Stimulated activated CD8-positive, alpha-beta memory T cell treated with anti-CD3 and anti-CD28 coated beads, Interleukin-4, amount 100 ng/mL, for 1 hour (primary cell): ENCODE measurements around the gene PSD.

Experiments
- DNase-seq, 2 donors: peaks; one replicate each; pipeline ENCODE4 v3.0.0-alpha.2; 2020; ENCODE audit warnings: low read depth in 2 of 2, low spot score in 1 of 2

The PSD gene

GRCh38 chr10:102405632-102406031 is 13.0 kb downstream of the PSD start:
- DNase-seq: no peak

DNA sequence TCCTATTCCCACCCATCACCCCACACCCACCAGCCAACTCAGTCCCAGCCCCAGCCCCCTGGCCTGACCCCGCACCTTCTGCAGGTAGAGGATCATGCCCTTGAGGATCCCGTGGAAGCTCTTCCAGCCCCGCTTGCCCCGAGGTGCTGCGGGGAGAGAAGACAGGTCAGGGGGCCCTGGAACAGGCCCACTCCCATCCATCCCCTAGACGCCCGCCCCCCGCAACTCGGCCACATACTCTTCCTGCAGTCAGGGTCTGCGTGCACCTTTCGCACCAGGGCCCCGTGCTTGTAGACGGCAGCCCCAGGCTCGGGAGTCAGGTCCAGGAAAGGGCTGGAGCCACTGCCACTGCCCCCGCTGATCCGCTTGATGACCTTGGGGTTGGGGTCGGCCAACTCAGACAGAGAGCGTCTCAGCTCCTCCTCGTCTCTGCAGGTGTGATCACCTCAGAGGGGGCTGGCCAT is 13.4 kb downstream of the PSD start:
- DNase-seq: no peak

DNA sequence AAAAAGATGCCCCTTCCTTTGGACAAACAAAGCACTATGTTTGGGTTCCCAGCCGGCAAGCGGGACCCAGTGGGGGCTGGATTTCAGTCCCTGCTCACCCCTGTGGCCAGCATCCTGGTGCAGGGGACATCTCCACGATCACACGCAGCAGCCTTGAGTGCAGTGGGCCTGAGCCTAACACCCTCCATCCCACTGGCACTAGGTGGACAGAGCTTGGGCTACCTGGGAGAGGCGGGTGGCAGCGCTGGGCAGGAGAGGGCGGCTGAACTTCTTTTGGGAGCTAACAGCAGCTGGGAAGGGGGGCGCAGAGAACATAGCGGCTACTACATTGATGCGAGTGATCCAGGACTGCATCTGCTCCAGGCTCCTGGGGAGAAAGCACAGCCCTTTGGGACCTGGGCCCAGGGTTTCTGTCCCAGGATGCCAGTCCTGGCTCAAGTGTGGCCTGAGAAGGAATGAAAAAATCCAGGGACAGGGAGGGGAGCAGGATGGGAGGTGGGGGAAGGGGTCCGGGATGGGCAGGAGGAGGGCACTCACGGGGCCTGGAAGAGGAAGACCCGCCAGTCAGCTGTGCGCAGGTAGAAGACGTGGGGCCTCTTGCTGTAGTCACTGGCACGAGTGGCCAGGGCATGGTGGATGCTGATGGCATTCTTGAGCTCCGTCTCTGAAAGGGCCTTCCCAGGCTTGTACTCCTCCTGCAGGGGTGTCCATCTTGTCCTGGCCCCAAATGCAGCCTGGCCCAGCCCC is 14.1 kb downstream of the PSD start:
- no peak for DNase-seq

GRCh38 chr10:102403115-102403514 is 15.5 kb downstream of the PSD start:
- DNase-seq: no peak

DNA sequence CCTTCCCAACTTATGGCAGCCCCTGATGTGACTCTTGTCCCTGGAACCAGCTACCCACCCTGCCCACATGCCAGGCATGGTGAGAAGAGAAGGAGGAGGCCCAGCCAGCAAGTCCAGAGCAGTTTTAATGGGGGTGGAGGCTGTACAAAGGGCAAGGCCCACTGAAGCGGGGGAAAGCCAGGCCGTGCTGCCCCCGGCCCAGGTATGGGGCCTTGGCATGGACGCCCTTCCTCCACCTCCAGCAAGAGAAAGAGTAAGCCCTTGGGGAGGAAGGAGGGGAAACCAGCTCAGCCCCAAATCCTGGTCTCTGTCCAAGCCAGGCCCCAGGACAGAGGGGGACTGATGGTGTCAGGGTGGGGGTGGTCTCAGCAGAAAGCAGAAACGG is 16.1 kb downstream of the PSD start:
- DNase-seq: no peak

GRCh38 chr10:102401735-102402511 is 16.7 kb downstream of the PSD start:
- DNase-seq: no peak

DNA sequence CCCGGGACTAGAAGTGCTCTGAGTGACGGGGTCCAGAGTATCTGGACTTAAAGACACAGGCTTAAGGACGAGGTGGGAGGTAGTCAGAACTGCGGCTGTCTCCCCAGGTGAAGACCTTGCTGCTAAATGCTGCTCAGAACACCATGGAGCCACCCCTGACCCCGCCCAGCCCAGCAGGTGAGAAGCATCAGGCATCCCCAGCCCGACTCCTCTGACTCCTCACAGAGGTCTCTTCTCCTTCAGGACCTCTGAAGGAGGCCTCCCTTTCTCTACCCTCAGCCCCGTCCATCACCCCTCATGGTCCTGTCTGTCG is 17.3 kb downstream of the PSD start:
- no peak for DNase-seq

GRCh38 chr10:102400598-102401341 is 17.8 kb downstream of the PSD start:
- DNase-seq: no peak

GRCh38 chr10:102400076-102400475 is 18.5 kb downstream of the PSD start:
- no peak for DNase-seq

- peak; percentile 71 to 78 for DNase-seq
These were observed 19.2 kb downstream of the PSD start for GRCh38 chr10:102399217-102400021.

GRCh38 chr10:102398172-102399020 is 20.2 kb downstream of the PSD start:
- DNase-seq: no peak

- DNase-seq: no peak
These were observed 21.1 kb downstream of the PSD start for GRCh38 chr10:102397222-102398171.

GRCh38 chr10:102396730-102397151 is 21.8 kb downstream of the PSD start:
- DNase-seq: no peak

GRCh38 chr10:102396317-102396650 is 22.3 kb downstream of the PSD start:
- DNase-seq: no peak

GRCh38 chr10:102395400-102396316 is 22.9 kb downstream of the PSD start, which contains the start of gene NFKB2:
TSS of gene NFKB2 (plus strand) at chr10:102395705. CDS start at chr10:102395960, 255 bp downstream.
- DNase-seq: peak; percentile 87 to 88

- DNase-seq: no peak
These were observed 23.7 kb downstream of the PSD start for GRCh38 chr10:102394801-102395399.

DNA sequence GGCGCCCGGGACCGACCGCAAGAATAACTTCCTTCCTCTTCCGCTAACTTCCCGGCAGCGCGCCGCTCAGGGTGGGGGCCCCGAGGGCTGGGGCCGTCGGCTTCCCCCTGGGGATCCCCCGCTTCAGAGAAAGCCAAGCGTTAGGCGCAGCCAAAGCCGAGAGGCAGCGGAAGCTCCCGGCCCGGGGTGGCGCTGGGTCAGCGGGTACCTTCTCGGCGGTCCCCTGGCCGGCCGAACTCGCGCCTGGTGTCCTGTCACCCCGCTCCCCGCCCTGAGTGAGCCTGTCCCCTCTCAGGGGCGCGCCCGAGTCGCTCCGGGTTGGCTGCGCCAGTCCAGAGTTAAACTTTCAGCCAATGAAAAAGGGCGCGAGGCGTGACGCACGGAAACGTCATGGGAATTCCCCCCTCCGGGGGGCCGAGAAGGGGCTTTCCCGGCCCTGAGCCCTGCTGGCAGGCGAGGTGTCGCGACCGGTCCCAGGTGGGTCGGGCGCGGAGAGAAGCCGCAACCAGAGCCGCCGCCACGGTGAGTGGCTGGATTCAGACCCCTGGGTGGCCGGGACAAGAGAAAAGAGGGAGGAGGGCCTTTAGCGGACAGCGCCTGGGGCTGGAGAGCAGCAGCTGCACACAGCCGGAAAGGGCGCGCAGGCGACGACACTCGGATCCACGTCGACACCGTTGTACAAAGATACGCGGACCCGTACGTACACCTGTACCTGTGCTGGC is 24.3 kb downstream of the PSD start:
- DNase-seq: peak; percentile 99 to 100
